Measurements from ENCODE around the gene RPL32.
"Not testable (repeated sequence)": the region's sequence is repeated elsewhere in the genome, so short reads cannot be mapped to it uniquely, and the experiment has no call there.

DNA sequence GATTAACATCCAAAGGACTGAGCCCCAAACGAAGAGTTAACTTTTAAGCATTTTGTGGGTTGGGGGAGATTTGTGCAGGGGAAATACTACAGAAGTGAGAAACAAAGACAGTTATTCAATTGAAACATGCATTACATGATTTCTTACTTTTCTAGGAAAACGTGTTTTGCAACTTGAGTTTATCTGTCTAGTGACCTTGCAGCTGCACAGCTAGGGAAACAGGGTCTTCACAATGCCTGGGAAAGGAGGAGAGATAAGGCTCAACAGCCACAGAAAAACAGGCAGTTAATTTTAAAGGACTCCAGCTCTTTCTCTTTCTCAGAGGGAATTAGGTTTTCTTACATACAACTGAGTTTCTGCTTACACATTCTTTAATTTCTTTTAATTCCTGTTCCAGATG, 37.4 kb upstream of the RPL32 start:
- not testable (repeated sequence) for TF ChIP-seq POLR2AphosphoS5 (IDR thresholded peaks at IDR 0.05; ENCODE audit: borderline replicate concordance, low read depth, low read length); FOXP2 (optimal IDR thresholded peaks at IDR 0.05; ENCODE audit: control extremely low read depth, extremely low read length, insufficient read depth); EZH2 (IDR thresholded peaks at IDR 0.05)

Measured in SK-N-MC (cell line).